OCI-LY3 (cell line): ENCODE measurements around the gene MACROD2.

ENCODE experiments used
- EZH2phosphoT487 ChIP-seq: fragments of 200-600 bp; shearing (Covaris generic); IDR thresholded peaks from 2 replicates; pipeline ENCODE4 v1.6.1; 2018; ENCODE audit warnings: antibody characterized with exemption, mixed run types, low read depth
- TF ChIP-seq, protein P1 (sequence below): fragments of 200-600, 300-600 bp; sonication (generic); IDR thresholded peaks from 2 replicates; pipeline ENCODE4 v1.5.1; 2014; ENCODE audit warnings: antibody characterized with exemption, low read length, low read depth

DNA sequence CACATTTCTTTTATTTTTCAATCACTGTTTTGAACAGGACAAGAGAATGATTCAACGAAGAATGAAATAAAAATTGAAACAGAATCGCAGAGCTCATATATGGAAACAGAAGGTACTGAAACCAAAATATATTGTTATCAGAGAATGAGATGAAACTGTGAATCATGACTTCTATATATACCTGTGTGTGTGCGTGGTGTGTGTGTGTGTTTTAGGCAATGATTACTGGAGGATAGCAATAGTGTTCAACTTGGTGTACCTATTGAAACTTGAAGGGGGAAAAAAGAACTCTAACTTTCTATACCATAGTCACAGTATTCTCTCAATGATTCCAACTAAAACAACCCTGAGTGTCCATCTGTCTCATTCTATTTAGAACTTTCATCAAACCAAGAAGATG is 1991.4 kb downstream of the MACROD2 start:
- TF ChIP-seq, protein P1, sequence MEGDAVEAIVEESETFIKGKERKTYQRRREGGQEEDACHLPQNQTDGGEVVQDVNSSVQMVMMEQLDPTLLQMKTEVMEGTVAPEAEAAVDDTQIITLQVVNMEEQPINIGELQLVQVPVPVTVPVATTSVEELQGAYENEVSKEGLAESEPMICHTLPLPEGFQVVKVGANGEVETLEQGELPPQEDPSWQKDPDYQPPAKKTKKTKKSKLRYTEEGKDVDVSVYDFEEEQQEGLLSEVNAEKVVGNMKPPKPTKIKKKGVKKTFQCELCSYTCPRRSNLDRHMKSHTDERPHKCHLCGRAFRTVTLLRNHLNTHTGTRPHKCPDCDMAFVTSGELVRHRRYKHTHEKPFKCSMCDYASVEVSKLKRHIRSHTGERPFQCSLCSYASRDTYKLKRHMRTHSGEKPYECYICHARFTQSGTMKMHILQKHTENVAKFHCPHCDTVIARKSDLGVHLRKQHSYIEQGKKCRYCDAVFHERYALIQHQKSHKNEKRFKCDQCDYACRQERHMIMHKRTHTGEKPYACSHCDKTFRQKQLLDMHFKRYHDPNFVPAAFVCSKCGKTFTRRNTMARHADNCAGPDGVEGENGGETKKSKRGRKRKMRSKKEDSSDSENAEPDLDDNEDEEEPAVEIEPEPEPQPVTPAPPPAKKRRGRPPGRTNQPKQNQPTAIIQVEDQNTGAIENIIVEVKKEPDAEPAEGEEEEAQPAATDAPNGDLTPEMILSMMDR = no peak
- no peak for TF ChIP-seq EZH2phosphoT487
